Coronary artery (tissue), 2 donors: ENCODE measurements around the gene QPRT.
"Not testable (repeated sequence)": the region's sequence is repeated elsewhere in the genome, so short reads cannot be mapped to it uniquely, and the experiment has no call there.

ENCODE experiments used
- DNase-seq: peaks from one replicate; pipeline ENCODE4 v3.0.0-alpha.2; 2017; ENCODE audit warnings: low spot score
- H3K27ac ChIP-seq, 2 donors: fragments of 200-600 bp; sonication (generic); one replicate each; pipeline ENCODE4 v1.5.1; 2016 to 2019
- H3K4me3 ChIP-seq: fragments of 200-600 bp; sonication (generic); 2 replicates; pipeline ENCODE4 v1.5.1; 2016; ENCODE audit warnings: mild to moderate bottlenecking, moderate library complexity
- CTCF ChIP-seq: fragments of 200-600 bp; sonication (generic); IDR thresholded peaks from one replicate; pipeline ENCODE4 v1.5.1; 2019; ENCODE audit warnings: antibody characterized with exemption

Gene QPRT

GRCh38 chr16:29729116-29729521 is 50.1 kb downstream of the QPRT start:
- DNase-seq: no peak
- H3K4me3 ChIP-seq: peak overlapping the region; percentile 40
- H3K27ac ChIP-seq: no peak overlapping the region
- peak; percentile 25 for TF ChIP-seq CTCF

GRCh38 chr16:29730649-29731048 is 51.7 kb downstream of the QPRT start:
- Histone ChIP-seq H3K4me3 (no peak overlapping the region), H3K27ac (no peak overlapping the region)
- TF ChIP-seq CTCF: no peak
- no peak for DNase-seq

- H3K27ac ChIP-seq, H3K4me3 ChIP-seq, DNase-seq: not testable (repeated sequence)
These were observed 53.0 kb downstream of the QPRT start for GRCh38 chr16:29731768-29732601.

- no peak for TF ChIP-seq CTCF
- Histone ChIP-seq H3K27ac (no peak overlapping the region), H3K4me3 (no peak overlapping the region)
- no peak for DNase-seq
These were observed 55.8 kb downstream of the QPRT start for GRCh38 chr16:29734786-29735185.

GRCh38 chr16:29736112-29736511 is 57.1 kb downstream of the QPRT start:
- H3K27ac ChIP-seq: no peak overlapping the region
- H3K4me3 ChIP-seq: no peak overlapping the region
- no peak for TF ChIP-seq CTCF
- DNase-seq: no peak

GRCh38 chr16:29736764-29737163 is 57.8 kb downstream of the QPRT start:
- no peak for TF ChIP-seq CTCF
- Histone ChIP-seq H3K4me3 (no peak overlapping the region), H3K27ac (no peak overlapping the region)
- DNase-seq: no peak

- no peak for TF ChIP-seq CTCF
- DNase-seq: no peak
- Histone ChIP-seq H3K27ac (no peak overlapping the region), H3K4me3 (no peak overlapping the region)
These were observed 58.7 kb downstream of the QPRT start for GRCh38 chr16:29737713-29738112.
